SH-SY5Y (cell line): ENCODE measurements around the gene UACA.

Source experiments
- GATA2 ChIP-seq: IDR thresholded peaks from 2 replicates; pipeline ENCODE4 v1.6.1; 2011; ENCODE audit warnings: mild to moderate bottlenecking, low read depth, low read length
- GATA3 ChIP-seq: IDR thresholded peaks from 2 replicates; pipeline ENCODE4 v1.6.1; 2011; ENCODE audit warnings: low read depth, mild to moderate bottlenecking, low read length, moderate library complexity

The UACA gene

GRCh38 chr15:70791259-70791658, 27.9 kb upstream of the UACA start:
- no peak for TF ChIP-seq GATA2
- no peak for TF ChIP-seq GATA3

GRCh38 chr15:70789213-70789612, 25.9 kb upstream of the UACA start:
- TF ChIP-seq GATA2, result no peak
- TF ChIP-seq GATA3, result no peak

- no peak for TF ChIP-seq GATA3
Measured at GRCh38 chr15:70788114-70789049, 25.0 kb upstream of the UACA start.

GRCh38 chr15:70786996-70787395, 23.6 kb upstream of the UACA start:
- no peak for TF ChIP-seq GATA2
- TF ChIP-seq GATA3, result no peak

GRCh38 chr15:70783610-70784022, 20.3 kb upstream of the UACA start:
- no peak for TF ChIP-seq GATA3
- TF ChIP-seq GATA2, result no peak

GRCh38 chr15:70783041-70783440, 19.7 kb upstream of the UACA start:
- TF ChIP-seq GATA3 (no peak), GATA2 (no peak)

- no peak for TF ChIP-seq GATA3
- no peak for TF ChIP-seq GATA2
Measured at GRCh38 chr15:70781236-70781635, 17.9 kb upstream of the UACA start.

- TF ChIP-seq GATA3 (no peak), GATA2 (no peak)
Measured at GRCh38 chr15:70778258-70779076, 15.1 kb upstream of the UACA start.

- TF ChIP-seq GATA2, result no peak
- TF ChIP-seq GATA3, result no peak
Measured at GRCh38 chr15:70777170-70777926, 14.0 kb upstream of the UACA start.

- TF ChIP-seq GATA3, result no peak
- no peak for TF ChIP-seq GATA2
Measured at GRCh38 chr15:70775160-70775559, 11.8 kb upstream of the UACA start.

GRCh38 chr15:70772402-70772801, 9.0 kb upstream of the UACA start:
- TF ChIP-seq GATA3 (no peak), GATA2 (no peak)

- no peak for TF ChIP-seq GATA2
- no peak for TF ChIP-seq GATA3
Measured at GRCh38 chr15:70770863-70771262, 7.5 kb upstream of the UACA start.

GRCh38 chr15:70768257-70768883, 5.0 kb upstream of the UACA start:
- TF ChIP-seq GATA3 (no peak), GATA2 (no peak)

- TF ChIP-seq GATA2 (no peak), GATA3 (no peak)
Measured at GRCh38 chr15:70767667-70768066, 4.3 kb upstream of the UACA start.

GRCh38 chr15:70766597-70766996, 3.2 kb upstream of the UACA start:
- TF ChIP-seq GATA3 (no peak), GATA2 (no peak)
